Gastrocnemius medialis (tissue), 4 donors: ENCODE results near the gene RCOR3.

Source experiments
- POLR2A ChIP-seq, 2 donors: fragments of 450-650 bp; IDR thresholded peaks; one replicate each; pipeline ENCODE4 v1.6.1; 2017; ENCODE audit warnings: antibody characterized with exemption in 2 of 2, mild to moderate bottlenecking in 2 of 2, moderate library complexity in 2 of 2
- TF ChIP-seq, protein P1 (sequence below), 5 experiments: fragments of 450-650 bp in 3 of 5; fragments of 200-600 bp in 2 of 5; sonication (generic) in 2 of 5; IDR thresholded peaks in 4 of 5; conservative IDR thresholded peaks in 1 of 5; 1 replicate in 4 of 5; 2 replicates in 1 of 5; pipeline ENCODE4 v1.5.1; 2016 to 2019; ENCODE audit warnings: antibody characterized with exemption in 5 of 5, mild to moderate bottlenecking in 3 of 5, moderate library complexity in 3 of 5

DNA sequence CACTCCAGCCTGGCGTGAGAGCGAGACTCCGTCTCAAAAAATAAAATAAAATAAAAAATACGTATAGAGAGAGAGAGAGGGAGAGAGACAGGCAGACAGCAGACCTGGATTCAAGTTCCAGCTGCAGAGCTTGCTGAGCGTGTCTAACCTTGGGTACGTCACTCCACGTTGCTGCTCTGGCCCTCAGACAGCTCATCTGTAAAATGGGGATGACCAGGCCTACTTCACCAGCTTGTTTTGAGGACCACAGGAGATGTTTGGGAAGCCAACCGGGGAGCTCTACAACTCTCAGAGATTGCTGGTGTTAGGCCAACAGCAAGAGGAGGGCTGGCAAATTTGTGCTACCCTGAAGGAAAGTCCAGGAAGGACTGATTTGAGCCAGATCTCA lies 67.0 kb downstream of the RCOR3 start:
- TF ChIP-seq, protein P1, sequence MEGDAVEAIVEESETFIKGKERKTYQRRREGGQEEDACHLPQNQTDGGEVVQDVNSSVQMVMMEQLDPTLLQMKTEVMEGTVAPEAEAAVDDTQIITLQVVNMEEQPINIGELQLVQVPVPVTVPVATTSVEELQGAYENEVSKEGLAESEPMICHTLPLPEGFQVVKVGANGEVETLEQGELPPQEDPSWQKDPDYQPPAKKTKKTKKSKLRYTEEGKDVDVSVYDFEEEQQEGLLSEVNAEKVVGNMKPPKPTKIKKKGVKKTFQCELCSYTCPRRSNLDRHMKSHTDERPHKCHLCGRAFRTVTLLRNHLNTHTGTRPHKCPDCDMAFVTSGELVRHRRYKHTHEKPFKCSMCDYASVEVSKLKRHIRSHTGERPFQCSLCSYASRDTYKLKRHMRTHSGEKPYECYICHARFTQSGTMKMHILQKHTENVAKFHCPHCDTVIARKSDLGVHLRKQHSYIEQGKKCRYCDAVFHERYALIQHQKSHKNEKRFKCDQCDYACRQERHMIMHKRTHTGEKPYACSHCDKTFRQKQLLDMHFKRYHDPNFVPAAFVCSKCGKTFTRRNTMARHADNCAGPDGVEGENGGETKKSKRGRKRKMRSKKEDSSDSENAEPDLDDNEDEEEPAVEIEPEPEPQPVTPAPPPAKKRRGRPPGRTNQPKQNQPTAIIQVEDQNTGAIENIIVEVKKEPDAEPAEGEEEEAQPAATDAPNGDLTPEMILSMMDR (IDR thresholded peaks at IDR 0.05 in 4 of 5, conservative IDR thresholded peaks at IDR 0.05 in 1 of 5), result no peak
- TF ChIP-seq POLR2A (IDR thresholded peaks at IDR 0.05), result no peak
